CD4-positive, alpha-beta T cell (primary cell): ENCODE data around the gene MICALL1. TPM values are rescaled to one million over a fixed set of nuclear protein-coding genes. Genes with fewer than 3 reads are reported as not detected.
A peak's percentile ranks its signal among the peaks of the same experiment; 100 is the strongest.

Source experiments
- ATAC-seq: fragments of 200-7000 bp; cut with Tn5 transposase; one replicate; pipeline ENCODE4 v1.10.0; 2022; ENCODE audit warnings: mild to moderate bottlenecking; ENCODE audit not compliant: poor library complexity
- CTCF ChIA-PET: fragments of 350-600 bp; sonication (Branson Sonifier 250); formaldehyde crosslinking; loops from one replicate; lab custom pipeline; 2021; ENCODE audit warnings: antibody characterized with exemption, inconsistent platforms; lab: Charles Lee
- POLR2A ChIA-PET: fragments of 350-600 bp; sonication (Branson Sonifier 250); formaldehyde crosslinking; loops from one replicate; lab custom pipeline; 2021; ENCODE audit warnings: antibody characterized with exemption, inconsistent platforms; lab: Charles Lee
- DNase-seq, 14 experiments: peaks; one replicate each; pipeline ENCODE4 v3.0.0-alpha.2; 2013 to 2020; ENCODE audit warnings: mixed read lengths in 2 of 14
- H3K27ac ChIP-seq, 2 donors: one replicate each; pipeline versions ENCODE4 v1.5.1 to v1.7.0; 2013; ENCODE audit warnings: low read length in 2 of 2, low read depth in 1 of 2, mild to moderate bottlenecking in 1 of 2
- H3K27me3 ChIP-seq, 2 experiments: 1 replicate in 1 of 2; 2 replicates in 1 of 2; pipeline versions ENCODE4 v1.6.1 to v1.7.0; 2013; ENCODE audit warnings: low read length in 2 of 2, control low read depth in 1 of 2, mild to moderate bottlenecking in 1 of 2, moderate library complexity in 1 of 2; ENCODE audit not compliant: insufficient read depth in 2 of 2, control insufficient read depth in 1 of 2
- H3K36me3 ChIP-seq: one replicate; pipeline ENCODE4 v1.6.1; 2013; ENCODE audit warnings: low read length, control low read depth; ENCODE audit not compliant: insufficient read depth
- H3K4me1 ChIP-seq: one replicate; pipeline ENCODE4 v1.6.1; 2013; ENCODE audit warnings: low read length, control low read depth; ENCODE audit not compliant: insufficient read depth
- H3K4me3 ChIP-seq: one replicate; pipeline ENCODE4 v1.5.1; 2013; ENCODE audit warnings: mild to moderate bottlenecking, low read length, moderate library complexity
- H3K9me3 ChIP-seq, 2 experiments: 1 replicate in 1 of 2; 2 replicates in 1 of 2; pipeline versions ENCODE4 v1.6.1 to v1.7.0; 2013; ENCODE audit warnings: low read length in 2 of 2, mild to moderate bottlenecking in 2 of 2, control low read depth in 1 of 2, moderate library complexity in 1 of 2; ENCODE audit not compliant: control insufficient read depth in 1 of 2, insufficient read depth in 1 of 2
- H3K27ac Mint-ChIP-seq: one replicate; pipeline ENCODE4 v1.8.0; 2020; ENCODE audit warnings: mixed read lengths
- H3K27me3 Mint-ChIP-seq: one replicate; pipeline ENCODE4 v1.8.0; 2021; ENCODE audit warnings: mixed read lengths
- H3K36me3 Mint-ChIP-seq: one replicate; pipeline ENCODE4 v1.8.0; 2021; ENCODE audit warnings: low read depth, mixed read lengths
- H3K4me1 Mint-ChIP-seq: one replicate; pipeline ENCODE4 v1.8.0; 2021; ENCODE audit warnings: low read depth, mixed read lengths
- H3K4me3 Mint-ChIP-seq: one replicate; pipeline ENCODE4 v1.8.0; 2020; ENCODE audit warnings: mild to moderate bottlenecking, mixed read lengths
- H3K9me3 Mint-ChIP-seq: one replicate; pipeline ENCODE4 v1.8.0; 2020; ENCODE audit warnings: mixed read lengths
- intact Hi-C, 2 experiments: fragments of 100-400 bp; cut with DNase I in 1 of 2; cut with micrococcal nuclease in 1 of 2; formaldehyde crosslinking; loops; one replicate each; pipeline versions ENCODE4 v1.15.1 to v1.9.0; 2023 to 2025; cut with DNase I, micrococcal nuclease
- total RNA-seq, 174 experiments: library from RNA in 2 of 174; stranded (reverse) in 2 of 174; gene quantifications; one replicate each; pipeline ENCODE4 v1.2.3 and lab custom pipeline; 2021 to 2026
- TF ChIP-seq, protein P1 (sequence below): fragments of 200-600 bp; IDR thresholded peaks from one replicate; pipeline ENCODE4 v1.8.0; 2022; ENCODE audit warnings: antibody characterized with exemption, mild to moderate bottlenecking

Gene MICALL1
- total RNA-seq, 2 experiments from 2014 or later = 16.9 to 20.7 TPM

DNA sequence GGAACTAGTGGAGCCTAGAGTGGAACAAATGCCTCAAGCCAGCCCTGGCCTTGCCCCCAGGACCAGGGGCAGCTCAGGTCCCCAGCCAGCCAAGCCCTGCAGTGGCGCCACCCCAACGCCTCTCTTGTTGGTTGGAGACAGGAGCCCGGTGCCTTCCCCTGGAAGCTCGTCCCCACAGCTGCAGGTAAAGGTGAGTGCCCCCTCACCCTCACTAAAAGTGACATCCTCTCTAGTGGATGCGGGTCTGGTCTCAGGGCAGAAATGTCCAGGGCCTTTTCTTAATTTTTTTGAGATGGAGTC lies 21.5 kb downstream of the MICALL1 start:
- DNase-seq (no peak), ATAC-seq (no peak)
- POLR2A ChIA-PET = no interaction called here
- H3K4me1 Mint-ChIP-seq = peaks cover 4% of the 10 kb centered on the region
- Histone ChIP-seq H3K4me1 (no peaks in the 10 kb centered on the region), H3K36me3 (peaks cover 56% of the 10 kb centered on the region), H3K4me3 (no peak overlapping the region), H3K27me3 (no peaks in the 10 kb centered on the region), H3K9me3 (no peaks in the 10 kb centered on the region), H3K27ac (no peak overlapping the region)
- H3K9me3 Mint-ChIP-seq = no peaks in the 10 kb centered on the region
- H3K27ac Mint-ChIP-seq = no peak overlapping the region
- H3K4me3 Mint-ChIP-seq = no peak overlapping the region
- no peaks in the 10 kb centered on the region for H3K27me3 Mint-ChIP-seq
- intact Hi-C loops = no loop called here
- TF ChIP-seq, protein P1, sequence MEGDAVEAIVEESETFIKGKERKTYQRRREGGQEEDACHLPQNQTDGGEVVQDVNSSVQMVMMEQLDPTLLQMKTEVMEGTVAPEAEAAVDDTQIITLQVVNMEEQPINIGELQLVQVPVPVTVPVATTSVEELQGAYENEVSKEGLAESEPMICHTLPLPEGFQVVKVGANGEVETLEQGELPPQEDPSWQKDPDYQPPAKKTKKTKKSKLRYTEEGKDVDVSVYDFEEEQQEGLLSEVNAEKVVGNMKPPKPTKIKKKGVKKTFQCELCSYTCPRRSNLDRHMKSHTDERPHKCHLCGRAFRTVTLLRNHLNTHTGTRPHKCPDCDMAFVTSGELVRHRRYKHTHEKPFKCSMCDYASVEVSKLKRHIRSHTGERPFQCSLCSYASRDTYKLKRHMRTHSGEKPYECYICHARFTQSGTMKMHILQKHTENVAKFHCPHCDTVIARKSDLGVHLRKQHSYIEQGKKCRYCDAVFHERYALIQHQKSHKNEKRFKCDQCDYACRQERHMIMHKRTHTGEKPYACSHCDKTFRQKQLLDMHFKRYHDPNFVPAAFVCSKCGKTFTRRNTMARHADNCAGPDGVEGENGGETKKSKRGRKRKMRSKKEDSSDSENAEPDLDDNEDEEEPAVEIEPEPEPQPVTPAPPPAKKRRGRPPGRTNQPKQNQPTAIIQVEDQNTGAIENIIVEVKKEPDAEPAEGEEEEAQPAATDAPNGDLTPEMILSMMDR = no peak
- peaks cover 30% of the 10 kb centered on the region for H3K36me3 Mint-ChIP-seq
- CTCF ChIA-PET = no interaction called here

DNA sequence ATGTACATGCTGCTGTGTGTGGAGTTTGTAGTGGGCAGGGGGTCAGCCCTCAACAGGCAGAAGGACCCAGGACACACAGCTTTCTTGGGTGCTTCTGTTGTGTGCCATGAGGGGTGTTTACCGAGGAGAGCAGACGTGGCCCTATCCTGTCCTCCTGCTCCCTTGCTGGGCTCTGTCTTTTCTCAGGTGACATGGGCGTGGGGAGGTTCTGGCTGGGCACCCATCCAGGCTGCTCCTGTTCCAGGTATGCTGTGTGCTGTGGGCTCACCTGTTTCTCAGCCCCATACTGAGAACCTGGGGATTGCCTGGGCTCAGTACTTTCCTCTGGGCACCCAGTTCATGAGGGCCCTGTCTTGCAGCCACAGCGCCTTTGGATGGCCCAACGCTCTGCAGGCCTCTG lies 23.3 kb downstream of the MICALL1 start:
- ChIA-PET CTCF (no interaction called here), POLR2A (no interaction called here)
- H3K9me3 Mint-ChIP-seq = no peaks in the 10 kb centered on the region
- Histone ChIP-seq H3K27ac (no peak overlapping the region), H3K27me3 (no peaks in the 10 kb centered on the region), H3K9me3 (no peaks in the 10 kb centered on the region), H3K36me3 (peaks cover 57% of the 10 kb centered on the region), H3K4me1 (peaks cover 9% of the 10 kb centered on the region), H3K4me3 (no peak overlapping the region)
- H3K36me3 Mint-ChIP-seq = peaks cover 41% of the 10 kb centered on the region
- no peak overlapping the region for H3K4me3 Mint-ChIP-seq
- no peaks in the 10 kb centered on the region for H3K27me3 Mint-ChIP-seq
- intact Hi-C loops = no loop called here
- ATAC-seq = no peak
- DNase-seq = no peak
- TF ChIP-seq, protein P1 = no peak
- H3K27ac Mint-ChIP-seq = no peak overlapping the region
- H3K4me1 Mint-ChIP-seq = peaks cover 11% of the 10 kb centered on the region

DNA sequence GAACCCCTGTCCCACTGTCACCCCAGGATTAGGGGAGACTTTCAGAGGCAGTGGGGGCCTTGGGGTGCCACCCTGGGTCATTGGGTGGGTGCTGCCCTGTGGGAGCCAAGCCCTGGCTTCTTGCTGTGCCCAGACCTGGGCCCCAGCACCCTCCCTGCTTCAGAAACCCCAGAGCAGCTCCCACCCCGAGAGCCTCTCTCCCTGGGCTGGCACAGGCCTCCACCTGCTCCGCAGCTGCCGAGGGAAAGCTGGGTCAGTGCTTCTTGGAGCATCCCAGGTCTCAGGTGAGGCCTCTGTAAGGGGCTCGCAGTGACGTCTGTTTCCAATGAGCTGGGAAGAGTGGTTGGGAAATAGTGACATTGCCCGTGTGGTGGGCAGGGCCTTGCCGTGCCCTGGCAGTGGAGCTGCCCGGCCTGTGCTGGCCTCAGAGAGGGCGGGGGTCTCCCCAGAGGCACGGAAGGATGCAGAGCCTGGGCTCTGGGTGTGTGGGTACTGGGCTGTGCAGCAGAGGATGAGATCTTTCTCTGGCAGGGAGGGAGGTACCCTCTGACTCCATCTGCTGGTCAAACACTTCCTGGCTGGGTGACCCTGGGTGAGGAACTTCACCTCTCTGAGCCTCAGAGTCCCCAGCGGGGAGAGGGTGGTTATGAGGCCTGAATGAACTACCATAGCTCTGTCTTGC lies 24.3 kb downstream of the MICALL1 start:
- H3K27me3 Mint-ChIP-seq = no peaks in the 10 kb centered on the region
- intact Hi-C loops = loop anchor here in 1 of 2 experiments (5.0 kb wide), 1 partner anchor 43 kb away; no protein-coding TSS in a partner anchor

More for the DNA sequence above, 24.3 kb downstream of the MICALL1 start:
- POLR2A ChIA-PET = interaction anchor here (0.7 to 1.2 kb wide), 2 partner anchors 23 to 24 kb away, joined by 3 to 4 read pairs; partner anchors contain the start of gene MICALL1
- peaks cover 49% of the 10 kb centered on the region for H3K36me3 ChIP-seq
- H3K4me3 ChIP-seq = no peak overlapping the region
- H3K27ac ChIP-seq = peak overlapping the region in 1 of 2 donors; percentile 21
- Mint-ChIP-seq H3K9me3 (no peaks in the 10 kb centered on the region), H3K4me3 (no peak overlapping the region), H3K27ac (no peak overlapping the region), H3K4me1 (peaks cover 11% of the 10 kb centered on the region), H3K36me3 (peaks cover 35% of the 10 kb centered on the region)
- H3K9me3 ChIP-seq = no peaks in the 10 kb centered on the region
- DNase-seq (peak in 3 of 14 experiments; percentile 10 to 28 (median 27)), ATAC-seq (no peak)
- CTCF ChIA-PET = interaction anchor here (2.2 kb wide), 1 partner anchor 24 kb away, joined by 7 read pairs; the partner anchor contains the start of gene MICALL1
- peaks cover 9% of the 10 kb centered on the region for H3K4me1 ChIP-seq
- TF ChIP-seq, protein P1 = no peak
- no peaks in the 10 kb centered on the region for H3K27me3 ChIP-seq
